ENCODE measurements around the gene TTLL4. TPM values are rescaled to one million over a fixed set of nuclear protein-coding genes. Genes with fewer than 3 reads are reported as not detected.
A peak's percentile ranks its signal among the peaks of the same experiment; 100 is the strongest.

The TTLL4 gene
- total RNA-seq, 1 donor, result 19.9 TPM

DNA sequence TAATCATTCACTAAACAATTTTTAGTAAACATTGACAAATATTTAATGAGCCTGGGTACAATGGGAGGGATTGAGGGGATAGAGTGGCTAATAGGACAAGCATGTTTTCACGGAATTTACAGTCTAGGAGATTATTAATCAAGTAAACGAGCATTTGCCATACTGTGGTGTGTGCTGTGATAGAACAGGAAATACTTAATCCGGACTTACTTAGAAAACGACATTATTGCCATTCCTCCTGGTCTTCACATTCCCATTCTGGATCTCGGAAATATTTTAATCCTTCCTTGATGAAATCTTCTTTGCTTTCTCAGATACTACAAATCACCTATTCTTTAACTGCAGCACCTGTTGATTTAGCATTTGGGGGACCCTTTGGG is 905 bp downstream of the TTLL4 start:
- TF ChIP-seq, protein P1, sequence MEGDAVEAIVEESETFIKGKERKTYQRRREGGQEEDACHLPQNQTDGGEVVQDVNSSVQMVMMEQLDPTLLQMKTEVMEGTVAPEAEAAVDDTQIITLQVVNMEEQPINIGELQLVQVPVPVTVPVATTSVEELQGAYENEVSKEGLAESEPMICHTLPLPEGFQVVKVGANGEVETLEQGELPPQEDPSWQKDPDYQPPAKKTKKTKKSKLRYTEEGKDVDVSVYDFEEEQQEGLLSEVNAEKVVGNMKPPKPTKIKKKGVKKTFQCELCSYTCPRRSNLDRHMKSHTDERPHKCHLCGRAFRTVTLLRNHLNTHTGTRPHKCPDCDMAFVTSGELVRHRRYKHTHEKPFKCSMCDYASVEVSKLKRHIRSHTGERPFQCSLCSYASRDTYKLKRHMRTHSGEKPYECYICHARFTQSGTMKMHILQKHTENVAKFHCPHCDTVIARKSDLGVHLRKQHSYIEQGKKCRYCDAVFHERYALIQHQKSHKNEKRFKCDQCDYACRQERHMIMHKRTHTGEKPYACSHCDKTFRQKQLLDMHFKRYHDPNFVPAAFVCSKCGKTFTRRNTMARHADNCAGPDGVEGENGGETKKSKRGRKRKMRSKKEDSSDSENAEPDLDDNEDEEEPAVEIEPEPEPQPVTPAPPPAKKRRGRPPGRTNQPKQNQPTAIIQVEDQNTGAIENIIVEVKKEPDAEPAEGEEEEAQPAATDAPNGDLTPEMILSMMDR (IDR thresholded peaks at IDR 0.05; ENCODE audit: insufficient read depth, low read depth, low read length), result no peak
- H3K4me3 ChIP-seq (ENCODE audit: low read depth, low read length), result peak overlapping the region; percentile 95
- DNase-seq (ENCODE audit: low read depth), result peak; percentile 58

DNA sequence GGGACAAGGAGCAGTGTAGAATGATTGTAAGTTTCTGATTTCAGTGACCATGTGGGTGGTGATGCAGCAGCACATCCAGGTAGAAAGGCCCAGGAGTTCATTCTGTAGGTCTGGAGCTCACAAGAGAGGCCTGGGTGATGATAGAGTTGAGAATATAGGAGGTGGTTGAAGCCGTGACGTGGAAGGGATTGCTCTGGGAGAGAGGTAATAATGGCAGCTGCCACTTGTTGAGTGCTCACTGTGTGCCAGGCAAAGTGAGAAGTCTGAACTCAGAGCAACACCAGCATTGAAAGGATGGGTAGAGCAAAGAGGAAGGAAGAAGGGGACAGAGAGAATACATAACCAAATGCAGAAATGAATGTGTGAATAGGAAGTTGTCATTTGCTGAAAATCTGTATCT is 3.3 kb downstream of the TTLL4 start:
- H3K4me3 ChIP-seq (ENCODE audit: low read depth, low read length), result no peak overlapping the region
- TF ChIP-seq, protein P1 (IDR thresholded peaks at IDR 0.05; ENCODE audit: insufficient read depth, low read depth, low read length), result no peak
- no peak for DNase-seq (ENCODE audit: low read depth)

DNA sequence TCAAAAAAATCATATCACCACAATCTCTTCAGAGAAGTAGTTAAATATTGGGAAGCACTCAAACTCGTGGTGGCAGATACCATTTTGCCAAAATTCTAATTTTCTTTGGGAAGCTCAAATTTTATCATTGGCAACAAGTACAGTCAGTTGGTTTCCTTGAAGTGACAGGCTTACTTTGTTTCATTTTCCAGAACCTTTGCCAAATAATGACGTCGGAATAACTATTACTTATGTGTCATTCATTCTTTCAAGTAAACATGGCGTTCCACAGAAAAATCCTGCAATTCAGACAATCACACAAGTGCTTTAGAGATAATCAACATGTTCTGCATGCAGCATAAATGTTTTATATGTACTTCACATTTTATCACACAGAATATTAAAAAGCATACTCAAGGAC is 5.4 kb downstream of the TTLL4 start:
- DNase-seq (ENCODE audit: low read depth), result no peak
- no peak overlapping the region for H3K4me3 ChIP-seq (ENCODE audit: low read depth, low read length)
- TF ChIP-seq, protein P1 (IDR thresholded peaks at IDR 0.05; ENCODE audit: insufficient read depth, low read depth, low read length), result no peak

DNA sequence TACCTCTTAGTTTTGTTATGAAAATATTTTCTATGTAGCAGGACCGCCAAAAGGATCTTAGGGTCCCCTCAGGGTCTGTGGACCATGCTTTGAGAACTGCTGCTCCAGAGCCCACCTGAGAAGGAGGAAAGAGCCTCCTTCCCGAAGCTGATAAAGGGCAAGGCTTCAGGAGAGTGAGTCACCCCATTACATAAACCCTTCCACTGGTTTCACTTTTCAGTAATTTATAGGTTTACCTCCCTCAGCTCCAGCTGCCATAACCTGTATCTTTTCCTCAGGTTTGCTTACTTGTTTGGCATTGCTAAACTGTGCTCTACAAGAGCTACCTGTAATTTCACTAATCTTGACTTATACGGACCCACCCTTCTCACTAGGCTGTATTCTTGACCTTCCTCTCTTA is 6.6 kb downstream of the TTLL4 start:
- DNase-seq (ENCODE audit: low read depth), result peak; percentile 65

DNA sequence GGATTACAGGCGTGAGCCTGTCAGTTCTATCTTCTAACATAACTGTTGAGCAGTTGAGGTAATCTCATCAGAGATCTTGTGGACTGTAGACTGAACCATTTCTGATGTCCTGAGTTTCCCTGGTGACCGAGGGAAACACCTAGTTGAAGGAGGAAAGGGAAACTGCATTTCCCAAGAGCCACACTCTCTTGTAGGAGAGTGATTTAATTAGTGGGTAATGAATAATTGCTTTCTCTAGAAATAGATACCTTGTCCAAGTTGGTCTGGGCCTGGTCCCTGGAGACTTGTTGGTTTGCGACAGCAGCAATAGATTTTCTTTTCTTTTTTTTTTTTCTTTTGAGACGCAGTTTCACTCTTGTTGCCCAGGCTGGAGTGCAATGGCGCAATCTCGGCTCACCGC is 7.4 kb downstream of the TTLL4 start:
- no peak for DNase-seq (ENCODE audit: low read depth)
- no peak overlapping the region for H3K4me3 ChIP-seq (ENCODE audit: low read depth, low read length)
- TF ChIP-seq, protein P1 (IDR thresholded peaks at IDR 0.05; ENCODE audit: insufficient read depth, low read depth, low read length), result no peak

More for the DNA sequence above, 6.6 kb downstream of the TTLL4 start:
- no peak overlapping the region for H3K4me3 ChIP-seq (ENCODE audit: low read depth, low read length)
- TF ChIP-seq, protein P1 (IDR thresholded peaks at IDR 0.05; ENCODE audit: insufficient read depth, low read depth, low read length), result no peak

DNA sequence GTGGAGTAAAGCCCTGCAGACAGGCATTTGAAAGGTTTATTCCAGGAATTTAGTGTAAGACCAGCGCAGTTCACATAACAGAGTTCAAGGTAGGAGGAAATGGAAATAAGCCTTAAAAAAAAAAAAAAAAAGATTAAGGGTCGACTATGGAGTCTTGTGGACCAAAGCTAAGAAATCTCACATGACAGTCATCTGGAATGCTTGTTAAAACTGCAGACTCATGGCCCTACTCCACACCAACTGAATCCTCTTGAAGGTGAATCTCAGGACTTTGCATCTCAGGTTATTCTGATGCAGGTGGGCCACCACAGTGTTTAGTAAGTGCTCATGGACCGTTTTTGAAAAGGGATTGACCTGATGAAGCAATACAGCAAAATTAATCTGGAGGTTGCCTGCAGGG is 8.8 kb downstream of the TTLL4 start:
- no peak for DNase-seq (ENCODE audit: low read depth)
- H3K4me3 ChIP-seq (ENCODE audit: low read depth, low read length), result no peak overlapping the region
- TF ChIP-seq, protein P1 (IDR thresholded peaks at IDR 0.05; ENCODE audit: insufficient read depth, low read depth, low read length), result no peak
